Skeletal muscle cell (primary cell): ENCODE measurements around the gene SLC23A3.

ENCODE experiments used
- DNase-seq: peaks from one replicate; pipeline ENCODE4 v3.0.0-alpha.2; 2010; ENCODE audit warnings: low read depth
- H3K4me3 ChIP-seq: 2 replicates; pipeline ENCODE4 v1.5.1; 2011; ENCODE audit warnings: low read depth, mild to moderate bottlenecking, control low read depth, low read length, moderate library complexity

Gene SLC23A3

DNA sequence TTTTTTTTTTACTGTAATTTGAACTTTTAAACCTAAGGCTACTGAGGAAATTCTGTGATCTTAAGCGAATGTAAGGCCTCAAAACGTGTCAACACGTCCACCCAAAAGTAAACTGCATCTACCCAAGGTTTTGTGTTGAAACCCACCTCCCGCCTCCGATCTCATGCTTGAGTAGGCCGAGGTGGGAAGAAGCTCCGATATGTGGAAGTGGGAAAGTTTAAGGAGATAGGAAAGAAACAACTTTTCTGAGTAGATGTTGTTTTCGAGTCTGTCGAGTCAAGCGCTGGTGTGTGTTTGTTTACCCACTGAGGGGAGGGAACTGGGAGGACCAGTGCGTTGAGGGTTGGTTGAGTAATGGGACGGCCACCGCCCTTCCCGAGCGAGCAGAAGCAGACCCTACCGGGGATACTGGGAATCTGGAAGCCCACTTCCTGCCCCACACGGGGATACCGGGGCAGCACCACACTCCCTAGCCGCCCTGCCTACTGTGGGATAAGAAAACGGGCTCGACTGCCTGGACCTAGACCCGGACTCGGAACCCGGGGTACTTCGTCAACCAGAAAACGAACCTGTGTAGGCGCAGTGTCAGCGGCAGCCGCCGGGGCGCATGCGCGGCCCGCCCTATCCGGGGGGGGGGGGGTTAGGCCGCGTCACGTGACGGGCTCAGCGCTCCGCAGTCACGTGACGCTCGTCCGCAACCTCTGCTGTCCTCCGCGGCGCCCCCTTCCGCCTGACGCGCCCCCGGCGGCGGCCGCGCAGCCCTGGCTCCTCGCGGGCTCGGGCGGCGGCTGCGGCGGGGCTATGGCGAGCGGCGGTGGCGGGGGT, 7.9 kb upstream of the SLC23A3 start, which contains the start of gene RETREG2:
TSS of gene RETREG2 (plus strand) at position 724 of the 825 bp plus-strand sequence. CDS start at position 802, 78 bp downstream.
- DNase-seq, result peak; percentile 63

GRCh38 chr2:219176818-219177551, 7.2 kb upstream of the SLC23A3 start, which contains the start of gene CNPPD1:
Gene CNPPD1, minus strand, starts transcription at chr2:219176925. Its CDS starts 97 bp downstream, at chr2:219176828.
- peak within 1 kb of the TSS; percentile 82 for H3K4me3 ChIP-seq
- no peak for DNase-seq

More for the DNA sequence above, 7.9 kb upstream of the SLC23A3 start, which contains the start of gene RETREG2:
- H3K4me3 ChIP-seq, result peak within 1 kb of the TSS; percentile 82

GRCh38 chr2:219175928-219176817, 6.3 kb upstream of the SLC23A3 start:
- H3K4me3 ChIP-seq, result peak overlapping the region; percentile 82
- DNase-seq, result no peak

DNA sequence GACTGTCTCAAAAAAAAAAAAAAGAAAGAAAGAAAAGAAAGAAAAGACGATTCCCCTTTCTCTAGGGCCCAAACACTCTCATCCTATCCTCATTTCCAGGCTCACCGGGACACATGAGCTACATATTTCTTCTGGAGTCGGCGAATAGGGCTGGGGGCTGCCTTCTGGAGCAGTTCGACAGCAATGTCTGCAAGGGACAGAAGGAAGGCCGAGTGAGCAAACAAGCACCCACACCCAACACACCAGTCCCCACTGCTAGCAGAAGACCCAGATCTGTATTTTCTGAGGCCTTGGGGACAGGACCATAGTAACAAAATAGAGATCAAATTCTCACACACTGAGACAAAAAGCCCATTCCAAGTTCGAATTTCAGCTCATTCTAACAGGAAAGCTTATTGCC, 5.7 kb upstream of the SLC23A3 start:
- peak overlapping the region; percentile 82 for H3K4me3 ChIP-seq
- no peak for DNase-seq

DNA sequence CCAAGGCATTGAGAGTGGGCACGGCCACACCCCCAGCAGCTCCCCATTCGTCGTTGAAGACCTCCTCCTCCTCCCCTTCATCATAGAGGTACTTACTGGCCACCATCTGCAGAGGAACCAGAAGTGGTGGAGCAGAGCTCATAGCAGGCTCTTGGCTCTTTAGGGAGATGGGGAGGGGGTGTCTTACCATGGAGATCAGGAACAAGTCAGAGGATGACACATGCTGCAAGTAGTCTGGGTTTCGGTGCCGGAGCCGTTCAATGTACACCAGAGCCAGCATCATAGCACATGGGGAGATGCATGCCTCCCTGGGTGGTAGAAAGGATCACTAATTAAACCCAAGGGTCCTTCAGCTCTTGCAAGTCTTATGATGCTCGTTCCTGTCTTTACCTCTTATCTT, 5.0 kb upstream of the SLC23A3 start:
- no peak for DNase-seq
- no peak overlapping the region for H3K4me3 ChIP-seq

- DNase-seq, result no peak
- no peak overlapping the region for H3K4me3 ChIP-seq
These were observed 4.3 kb upstream of the SLC23A3 start for GRCh38 chr2:219174146-219174545.

- no peak for DNase-seq
- H3K4me3 ChIP-seq, result no peak overlapping the region
These were observed 3.3 kb upstream of the SLC23A3 start for GRCh38 chr2:219173176-219173575.

GRCh38 chr2:219172231-219173154, 2.7 kb upstream of the SLC23A3 start:
- H3K4me3 ChIP-seq, result no peak overlapping the region
- DNase-seq, result no peak

DNA sequence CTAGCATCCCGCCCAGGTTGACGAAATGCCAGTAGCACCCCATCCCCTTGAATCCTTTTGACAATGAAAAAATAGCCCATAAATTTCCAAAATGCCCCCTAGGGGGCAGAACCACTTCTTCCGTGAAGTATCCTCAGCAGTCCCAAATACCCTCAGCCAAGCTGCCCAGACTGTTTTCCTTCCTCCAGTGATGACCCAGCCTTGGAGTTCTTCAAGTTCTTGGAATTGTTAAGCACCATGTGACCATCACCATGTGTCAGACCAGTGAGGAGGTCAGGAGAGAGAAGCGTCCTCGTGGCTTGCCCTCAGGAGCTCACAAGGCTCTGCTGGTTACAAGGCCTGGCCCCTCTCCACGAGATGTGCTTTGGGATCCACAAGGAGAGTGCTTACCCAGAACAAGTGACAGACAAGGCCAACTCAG, 1.4 kb upstream of the SLC23A3 start:
- H3K4me3 ChIP-seq, result no peak overlapping the region
- DNase-seq, result peak; percentile 51

DNA sequence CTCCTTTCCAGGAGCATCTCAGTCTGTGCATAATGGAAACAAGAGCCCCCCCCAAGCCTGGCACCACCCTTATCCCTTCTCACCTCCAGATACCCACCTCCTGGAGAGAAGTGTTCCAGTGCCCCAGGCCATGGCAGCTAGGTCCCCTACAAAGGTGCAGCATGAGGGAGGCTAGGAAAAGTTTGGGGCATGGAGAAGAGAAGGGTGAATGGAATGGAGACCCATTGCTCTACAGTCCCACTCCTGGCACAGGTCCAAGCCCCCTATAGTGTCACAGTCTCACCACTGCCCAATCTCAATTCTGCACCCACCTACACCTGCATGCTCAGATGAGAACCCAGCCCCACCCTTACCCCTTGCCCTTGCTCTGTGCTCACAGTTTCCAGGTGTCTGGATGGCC, 897 bp downstream of the SLC23A3 start:
- no peak overlapping the region for H3K4me3 ChIP-seq
- no peak for DNase-seq

GRCh38 chr2:219168526-219168925, 1.3 kb downstream of the SLC23A3 start:
- H3K4me3 ChIP-seq, result no peak overlapping the region
- DNase-seq, result no peak

DNA sequence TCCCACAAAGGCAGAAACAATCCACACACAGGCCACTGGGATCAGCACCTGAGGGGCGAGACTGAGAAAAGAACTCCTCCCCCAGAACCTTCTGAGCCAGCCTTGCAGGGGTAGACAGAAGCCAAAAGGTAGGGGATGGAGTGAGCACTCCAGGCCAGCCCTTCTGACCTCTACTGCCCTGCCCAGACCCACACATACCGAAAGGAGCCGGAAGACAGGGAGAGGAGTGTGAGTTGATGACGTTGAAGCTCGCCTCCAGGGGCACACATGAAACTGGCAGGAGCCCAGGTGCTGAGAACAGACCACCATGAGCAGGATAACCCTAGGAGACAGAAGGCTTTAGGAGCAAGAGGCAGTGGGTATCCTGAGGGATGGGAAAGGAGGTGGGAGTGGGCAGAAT, 1.8 kb downstream of the SLC23A3 start:
- H3K4me3 ChIP-seq, result no peak overlapping the region
- DNase-seq, result no peak

DNA sequence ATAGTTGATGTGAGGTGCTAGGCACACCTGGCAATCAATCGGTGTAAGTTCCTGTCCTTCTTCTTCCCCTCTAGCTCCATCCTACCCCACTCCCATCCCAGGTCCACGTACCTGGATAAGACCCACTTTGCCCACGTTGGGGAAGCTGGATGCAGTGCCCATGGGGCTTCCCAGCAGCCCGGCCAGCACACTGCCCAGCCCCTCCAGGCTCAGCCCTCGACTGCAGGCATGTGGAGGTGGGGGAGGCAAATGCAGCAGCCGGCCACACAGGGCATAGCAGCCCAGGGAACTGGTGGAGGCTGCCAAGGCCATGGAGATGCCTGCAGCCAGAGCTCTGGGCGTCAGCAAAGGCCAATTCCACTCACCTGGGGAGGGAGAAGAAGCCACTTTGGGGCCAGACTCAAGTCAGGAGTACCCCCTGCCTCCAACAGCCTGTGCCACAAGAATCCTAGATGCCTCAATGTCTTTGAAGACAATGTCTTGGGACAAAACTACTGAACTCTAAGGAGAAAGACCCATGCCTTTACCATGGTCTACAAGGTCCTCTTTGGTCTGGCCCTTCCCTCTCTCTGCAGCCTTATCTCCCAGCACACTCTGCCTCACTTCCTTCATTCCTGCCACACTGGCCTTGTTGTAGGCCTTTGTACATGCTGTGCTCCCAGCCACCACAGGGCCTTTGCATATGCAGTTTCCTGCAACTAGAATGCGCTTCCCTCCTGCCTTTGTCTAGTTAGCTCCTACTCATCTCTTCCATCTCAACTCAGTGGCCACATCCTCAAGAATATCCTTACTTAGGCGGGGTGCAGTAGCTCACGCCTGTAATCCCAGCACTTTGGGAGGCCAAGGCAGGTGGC, 4.5 kb downstream of the SLC23A3 start:
- H3K4me3 ChIP-seq, result no peak overlapping the region
- DNase-seq, result no peak

DNA sequence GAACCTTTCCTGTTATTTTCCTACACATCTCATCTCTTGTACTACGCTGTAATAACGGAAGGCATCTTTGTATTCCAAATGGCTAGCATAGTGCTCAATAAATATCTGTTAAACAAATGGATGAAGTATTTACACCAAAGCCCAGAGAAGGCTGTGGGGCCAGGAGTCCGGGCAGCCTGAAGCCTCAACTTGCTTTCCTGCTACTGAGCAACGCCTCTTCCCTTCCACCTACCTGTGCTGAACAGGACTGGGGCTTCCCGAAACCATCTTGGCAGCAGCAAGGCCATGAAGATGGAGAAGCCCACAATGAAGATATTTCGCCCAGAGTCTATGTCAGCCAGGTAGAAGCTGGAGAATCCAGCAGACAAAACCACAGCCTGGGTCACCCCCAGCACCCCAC, 6.7 kb downstream of the SLC23A3 start:
- H3K4me3 ChIP-seq, result no peak overlapping the region
- no peak for DNase-seq

GRCh38 chr2:219161097-219161496, 8.7 kb downstream of the SLC23A3 start:
- H3K4me3 ChIP-seq, result peak overlapping the region; percentile 57
- DNase-seq, result no peak

DNA sequence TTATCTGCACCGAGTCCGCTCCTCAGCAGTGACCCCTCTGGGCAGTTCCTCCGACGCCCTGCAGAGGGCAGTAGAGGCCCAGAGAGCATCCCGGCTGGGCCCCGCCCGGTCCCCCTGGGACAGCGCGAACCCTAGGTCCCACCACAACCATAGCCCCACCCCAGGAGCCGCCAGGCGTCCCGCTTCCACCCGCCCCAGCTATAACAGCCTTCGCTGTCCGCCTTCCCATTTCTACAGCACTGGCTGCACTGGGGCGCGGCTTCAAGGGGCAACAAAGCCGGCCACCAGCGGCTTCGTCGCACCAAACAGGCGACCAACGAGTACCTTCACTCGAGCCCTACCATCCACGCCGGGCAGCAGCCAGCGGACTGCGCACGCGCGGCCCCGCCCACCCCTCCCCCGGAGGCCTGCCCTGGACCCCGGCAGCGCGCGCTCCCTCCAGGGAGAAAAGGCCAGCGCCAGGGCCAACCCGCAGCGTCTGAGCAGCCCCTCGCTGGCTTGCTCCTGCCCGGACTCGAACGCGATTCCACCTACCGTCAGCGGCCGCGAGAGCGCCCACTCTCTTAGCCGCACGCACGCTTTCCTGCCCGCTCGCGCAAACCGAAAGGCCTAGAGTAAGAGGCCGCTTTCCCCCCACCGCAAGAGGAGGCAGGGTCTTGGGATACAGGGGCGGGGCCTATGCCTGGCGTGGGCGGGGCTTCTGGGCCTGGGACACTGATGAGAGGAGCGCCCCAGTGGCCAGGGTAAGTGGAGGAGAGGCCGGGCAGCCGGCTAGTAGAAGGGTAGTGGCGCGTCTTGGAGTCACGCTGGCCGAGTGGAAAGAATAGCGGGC, 9.4 kb downstream of the SLC23A3 start, which contains the start of gene NHEJ1:
TSS of gene NHEJ1 (minus strand) at position 630 of the 832 bp plus-strand sequence. CDS start 2,453 bp downstream, outside the sequence.
- H3K4me3 ChIP-seq, result peak within 1 kb of the TSS; percentile 57

GRCh38 chr2:219159771-219160185, 10.1 kb downstream of the SLC23A3 start:
- DNase-seq, result no peak

More for the DNA sequence above, 9.4 kb downstream of the SLC23A3 start, which contains the start of gene NHEJ1:
- peak; percentile 77 for DNase-seq

More at GRCh38 chr2:219159771-219160185, 10.1 kb downstream of the SLC23A3 start:
- H3K4me3 ChIP-seq, result peak overlapping the region; percentile 57
